ENCODE measurements around the gene METTL25.
"Not testable (repeated sequence)": the region's sequence is repeated elsewhere in the genome, so short reads cannot be mapped to it uniquely, and the experiment has no call there.

METTL25 gene

DNA sequence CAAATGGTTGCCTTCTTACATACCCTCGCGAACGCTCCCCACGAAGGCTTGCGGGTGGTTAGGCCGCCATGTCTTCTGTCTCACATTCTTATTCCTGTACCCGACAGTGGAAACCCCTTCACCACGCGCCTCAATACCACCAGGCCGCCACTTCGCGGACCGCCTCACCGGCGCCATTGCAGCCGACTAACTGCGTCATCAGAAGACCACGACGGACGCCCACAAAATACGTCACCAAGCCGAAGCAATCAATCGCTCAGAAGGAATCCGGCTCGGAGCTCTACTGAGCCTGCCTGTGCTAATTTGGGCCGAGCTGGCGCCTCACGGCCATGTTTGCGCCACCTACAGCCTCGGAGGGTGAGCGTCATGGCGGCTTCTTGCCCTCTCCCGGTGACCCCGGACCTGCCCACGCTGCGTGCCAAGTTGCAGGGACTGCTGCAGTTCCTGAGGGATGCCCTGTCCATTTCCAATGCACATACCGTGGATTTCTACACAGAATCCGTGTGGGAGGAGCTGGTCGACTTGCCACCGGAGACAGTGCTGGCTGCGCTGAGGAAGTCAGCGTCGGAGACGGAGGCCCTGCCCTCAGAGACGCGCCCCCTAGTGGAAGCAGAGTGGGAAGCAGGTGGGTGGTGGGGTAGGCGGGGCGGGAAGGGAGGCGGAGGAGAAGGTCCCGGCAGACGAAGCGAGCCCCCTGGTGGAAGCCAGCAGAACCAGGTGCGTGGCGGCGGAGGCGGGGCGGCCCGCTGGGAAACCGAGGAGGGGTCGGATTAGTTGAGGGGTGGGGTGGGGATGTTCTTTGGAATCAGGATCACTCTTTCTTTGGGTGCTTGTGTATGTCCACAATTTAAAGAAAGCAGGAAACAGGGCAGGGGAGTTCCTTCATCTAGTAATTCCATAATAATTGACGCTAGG lies at the start of gene METTL25, which contains the start of gene CCDC59:
Gene METTL25, plus strand, starts transcription at position 330 of the 915 bp plus-strand sequence. Its CDS starts 37 bp downstream, at position 367.
Gene CCDC59, minus strand, starts transcription at position 188 of the 915 bp plus-strand sequence. Its CDS starts 11 bp downstream, at position 177.
- peak; percentile 94 to 99 (median 98) for DNase-seq
- intact Hi-C loops (cut with DNase I), result loop anchor here (10.0 kb wide), 1 partner anchor 1084 kb away; no protein-coding TSS in a partner anchor

DNA sequence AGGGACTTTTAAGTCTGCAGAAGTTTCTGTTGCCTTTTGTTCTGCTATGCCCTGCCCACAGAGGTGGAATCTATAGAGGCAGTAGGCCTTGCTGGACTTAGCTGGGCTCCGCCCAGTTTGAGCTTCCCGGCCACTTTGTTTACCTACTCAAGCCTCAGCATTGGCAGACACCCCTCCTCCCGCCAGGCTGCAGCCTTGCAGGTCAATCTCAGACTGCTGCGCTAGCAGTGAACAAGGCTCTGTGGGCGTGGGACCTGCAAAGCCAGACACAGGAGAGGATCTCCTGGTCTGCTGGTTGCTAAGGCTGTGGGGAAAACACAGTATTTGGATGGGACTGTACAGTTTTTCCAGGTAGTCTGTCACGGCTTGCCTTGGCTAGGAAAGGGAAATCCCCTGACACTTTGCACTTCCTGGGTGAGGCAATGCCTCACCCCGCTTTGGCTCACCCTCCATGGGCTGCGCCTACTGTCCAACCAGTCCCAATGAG lies 43.9 kb upstream of the METTL25 start:
- DNase-seq, result peak in 2 of 10 donors; percentile 58 to 70

DNA sequence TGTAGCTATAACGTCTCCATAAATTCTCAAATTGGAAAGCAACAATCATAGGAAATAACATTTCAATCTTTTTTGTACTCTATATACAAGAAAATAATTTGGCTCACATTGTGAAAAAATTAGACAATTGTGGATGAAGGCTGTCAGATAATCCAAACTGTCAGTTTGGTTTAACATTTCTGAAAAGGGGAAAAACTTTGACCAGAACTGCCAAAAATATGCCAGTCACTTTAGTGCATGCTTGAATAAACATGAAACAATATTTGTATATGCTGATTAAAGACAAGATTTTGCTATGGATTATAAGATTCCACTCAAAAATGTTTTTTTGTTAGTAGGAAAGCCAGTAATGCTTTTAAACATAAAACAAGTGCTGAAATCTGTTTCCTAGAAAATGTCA lies 39.1 kb upstream of the METTL25 start:
- intact Hi-C loops (cut with DNase I), result no loop called here
- no peak for DNase-seq

More for the DNA sequence above, 43.9 kb upstream of the METTL25 start:
- intact Hi-C loops (cut with DNase I), result no loop called here

DNA sequence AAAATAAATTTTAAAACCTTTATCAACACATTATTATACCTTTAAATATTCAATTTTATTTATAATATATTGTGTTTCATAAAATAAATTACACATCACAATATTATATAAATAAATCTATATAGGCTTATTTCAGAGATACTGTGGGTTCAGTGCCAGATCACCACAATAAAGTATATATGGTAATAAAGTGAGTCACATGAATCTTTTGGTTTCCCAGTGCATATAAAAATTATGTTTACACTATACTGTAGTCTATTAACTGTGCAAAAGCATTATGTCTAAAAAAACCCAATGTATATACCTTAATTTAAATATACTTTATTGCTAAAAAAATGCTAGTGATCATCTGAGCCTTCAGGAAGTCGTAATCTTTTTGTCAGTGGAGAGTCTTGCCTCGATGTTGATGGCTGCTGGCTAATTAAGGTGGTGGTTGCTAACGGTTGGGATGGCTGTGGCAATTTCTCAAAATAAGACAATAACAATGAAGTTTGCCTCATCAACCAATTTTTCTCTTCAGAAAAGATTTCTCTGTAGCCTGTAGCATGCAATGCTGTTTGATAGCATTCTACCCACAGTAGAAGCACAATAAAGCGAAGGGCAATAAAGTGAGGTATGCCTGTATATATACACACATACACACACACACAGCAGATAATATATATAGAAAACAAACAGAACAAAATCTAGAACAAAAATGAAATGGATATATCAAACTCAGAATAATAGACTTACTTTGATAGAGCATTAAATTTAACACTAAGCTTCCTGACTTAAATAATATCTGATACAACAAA lies 32.6 kb upstream of the METTL25 start:
- intact Hi-C loops (cut with DNase I), result no loop called here
- no peak for DNase-seq

GRCh38 chr12:82326905-82327503 lies 31.3 kb upstream of the METTL25 start:
- intact Hi-C loops (cut with DNase I), result loop anchor here (1.0 kb wide), 1 partner anchor 683 kb away; no protein-coding TSS in a partner anchor
- no peak for DNase-seq

GRCh38 chr12:82327861-82328260 lies 30.5 kb upstream of the METTL25 start:
- DNase-seq, result no peak
- intact Hi-C loops (cut with DNase I), result loop anchor here (1.0 kb wide), 1 partner anchor 684 kb away; no protein-coding TSS in a partner anchor

DNA sequence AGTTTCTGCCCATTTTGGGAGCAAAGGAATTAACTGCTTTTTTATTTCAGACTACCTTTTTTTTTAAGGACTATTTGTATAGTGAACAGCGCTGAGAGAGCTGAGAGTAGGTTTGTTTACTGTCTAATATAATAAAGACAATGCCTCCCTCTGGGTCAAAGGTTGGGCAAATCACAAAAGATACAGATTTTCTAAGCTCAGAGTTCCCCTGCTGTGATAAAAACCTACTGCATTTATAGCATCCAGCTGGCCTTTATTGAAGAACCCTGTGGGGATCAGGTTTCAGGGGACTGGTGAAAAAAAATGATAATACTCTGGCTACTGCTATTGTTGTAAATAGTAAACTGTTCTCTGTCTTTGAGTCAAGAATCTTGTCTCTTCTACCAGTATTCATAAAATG lies 28.8 kb upstream of the METTL25 start:
- no peak for DNase-seq
- intact Hi-C loops (cut with DNase I), result no loop called here

DNA sequence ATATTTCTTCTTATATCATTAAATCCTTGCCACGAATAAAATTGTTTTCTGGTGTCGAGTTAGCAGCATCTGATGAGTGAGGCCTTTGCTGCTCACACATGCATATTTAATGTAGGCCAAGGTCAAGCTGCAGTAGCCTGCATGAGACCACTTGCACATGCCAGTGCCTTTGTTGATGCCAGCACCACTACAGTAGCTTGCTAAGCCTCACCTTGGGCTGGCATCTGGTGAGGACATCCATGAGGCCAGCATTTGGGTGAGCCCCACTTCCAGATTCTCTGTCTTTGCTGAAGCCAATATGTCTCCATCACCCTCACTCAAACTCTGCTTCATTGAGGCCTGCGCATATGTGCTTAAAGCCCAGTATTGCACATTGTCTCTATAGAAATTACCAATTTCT lies 8.2 kb upstream of the METTL25 start:
- intact Hi-C loops (cut with DNase I), result loop anchor here (10.0 kb wide), 1 partner anchor 1075 kb away; no protein-coding TSS in a partner anchor

GRCh38 chr12:82351390-82351789 lies 6.9 kb upstream of the METTL25 start:
- intact Hi-C loops (cut with DNase I), result loop anchor here (10.0 kb wide), 1 partner anchor 1077 kb away; no protein-coding TSS in a partner anchor

More for the DNA sequence above, 8.2 kb upstream of the METTL25 start:
- DNase-seq, result no peak

GRCh38 chr12:82357340-82357739 lies 989 bp upstream of the METTL25 start:
- no peak for DNase-seq
- intact Hi-C loops (cut with DNase I), result loop anchor here (10.0 kb wide), 1 partner anchor 1083 kb away; no protein-coding TSS in a partner anchor

More at GRCh38 chr12:82351390-82351789, 6.9 kb upstream of the METTL25 start:
- no peak for DNase-seq

- intact Hi-C loops (cut with DNase I), result loop anchor here (10.0 kb wide), 1 partner anchor 1083 kb away; no protein-coding TSS in a partner anchor
- DNase-seq, result no peak
Observed at GRCh38 chr12:82357845-82358199, 507 bp upstream of the METTL25 start.

DNA sequence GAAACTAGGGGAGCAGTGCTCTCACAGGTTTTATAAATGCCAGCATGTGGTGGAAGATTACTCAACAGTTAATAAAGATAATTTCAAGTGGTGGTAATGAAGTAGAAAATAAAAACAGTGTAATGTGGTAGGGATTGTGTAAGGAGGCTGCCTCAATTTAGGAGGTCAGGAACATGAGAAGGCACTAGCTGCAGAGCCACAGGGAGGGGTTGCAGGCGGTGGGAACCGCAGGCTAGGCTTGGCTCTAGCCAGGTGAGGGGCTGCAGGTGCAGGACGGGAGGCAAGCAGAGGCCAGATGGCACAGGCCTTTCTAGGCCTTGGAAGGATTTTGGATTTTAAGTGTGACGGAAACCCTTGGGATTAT lies 768 bp downstream of the METTL25 start:
- intact Hi-C loops (cut with DNase I), result loop anchor here (10.0 kb wide), 1 partner anchor 1084 kb away; no protein-coding TSS in a partner anchor
- DNase-seq, result peak in 1 of 10 donors; percentile 10

DNA sequence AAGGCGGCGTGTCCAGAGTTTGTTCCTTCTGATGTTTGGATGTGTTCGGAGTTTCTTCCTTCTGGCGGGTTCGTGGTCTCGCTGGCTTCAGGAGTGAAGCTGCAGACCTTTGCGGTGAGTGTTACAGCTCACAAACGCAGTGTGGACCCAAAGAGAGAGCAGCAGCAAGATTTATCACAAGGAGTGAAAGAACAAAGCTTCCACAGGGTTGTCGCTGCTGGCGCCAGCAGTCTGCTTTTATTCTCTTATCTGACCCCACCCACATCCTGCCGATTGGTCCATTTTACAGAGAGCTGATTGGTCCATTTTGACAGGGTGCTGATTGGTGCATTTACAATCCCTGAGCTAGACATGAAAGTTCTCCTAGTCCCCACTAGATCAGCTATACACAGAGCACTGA lies 2.5 kb downstream of the METTL25 start:
- DNase-seq, result not testable (repeated sequence)

GRCh38 chr12:82361461-82361915 lies 3.2 kb downstream of the METTL25 start:
- peak in 3 of 10 donors; percentile 64 to 82 (median 71) for DNase-seq
- intact Hi-C loops (cut with DNase I), result no loop called here

More for the DNA sequence above, 2.5 kb downstream of the METTL25 start:
- intact Hi-C loops (cut with DNase I), result not testable (repeated sequence)

GRCh38 chr12:82363990-82364389 lies 5.7 kb downstream of the METTL25 start:
- intact Hi-C loops (cut with DNase I), result no loop called here
- no peak for DNase-seq

- no peak for DNase-seq
- intact Hi-C loops (cut with DNase I), result no loop called here
Observed at GRCh38 chr12:82366197-82366596, 7.9 kb downstream of the METTL25 start.

GRCh38 chr12:82375201-82375600 lies 16.9 kb downstream of the METTL25 start:
- intact Hi-C loops (cut with DNase I), result no loop called here
- DNase-seq, result no peak

DNA sequence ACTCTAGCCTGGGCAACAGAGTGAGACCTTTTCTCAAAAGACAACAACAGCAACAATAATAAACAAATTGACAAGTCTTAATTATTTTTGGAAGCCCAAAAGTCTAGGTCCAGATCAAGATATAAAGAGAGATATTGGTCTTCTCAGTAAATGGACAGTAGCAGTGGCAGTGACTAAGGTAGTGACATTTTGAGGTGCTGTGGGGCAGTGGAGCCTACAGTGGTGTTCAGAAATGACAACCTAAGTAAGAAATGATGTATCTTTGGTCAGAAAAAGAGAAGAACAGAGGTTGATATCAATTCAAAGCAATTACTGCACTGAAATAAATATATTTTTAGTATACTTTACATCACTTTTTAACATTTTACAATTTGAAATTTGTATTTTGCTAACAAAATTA lies 20.7 kb downstream of the METTL25 start:
- no peak for DNase-seq
- intact Hi-C loops (cut with DNase I), result no loop called here

DNA sequence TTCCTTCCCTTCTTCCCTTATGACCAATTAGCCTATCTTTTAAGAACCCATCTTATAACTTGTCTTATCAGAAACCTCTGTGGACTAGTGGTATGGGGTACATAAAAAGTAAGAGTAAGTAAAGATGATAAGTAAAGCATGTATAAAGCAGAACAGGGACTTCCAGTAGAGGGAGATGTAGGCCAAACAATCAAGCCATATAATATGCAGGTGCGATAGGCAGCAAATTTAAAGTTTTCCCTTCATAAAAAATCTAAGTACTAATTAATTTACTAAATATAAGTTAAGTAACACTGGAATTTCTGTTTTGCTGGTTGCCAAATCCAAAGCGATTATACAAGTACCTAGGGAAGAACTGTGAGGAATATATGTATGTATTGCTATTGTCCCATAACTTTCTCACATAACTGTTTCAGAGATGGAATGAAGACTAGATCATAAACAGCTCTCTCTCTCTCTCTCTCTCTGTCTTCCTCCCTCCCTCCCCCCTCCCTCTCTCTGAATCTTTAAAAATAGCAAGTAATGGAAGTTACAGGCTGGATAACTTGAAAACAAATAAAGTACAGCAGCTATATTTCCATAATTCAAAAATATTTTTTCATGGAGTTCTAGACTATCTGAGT lies 25.7 kb downstream of the METTL25 start:
- DNase-seq, result no peak

More for the DNA sequence above, 25.7 kb downstream of the METTL25 start:
- intact Hi-C loops (cut with DNase I), result loop anchor here (5.0 to 10.0 kb wide), 2 partner anchors 141 to 243 kb away; no protein-coding TSS in a partner anchor
